ENCODE data around the gene NFIC.

Gene NFIC

DNA sequence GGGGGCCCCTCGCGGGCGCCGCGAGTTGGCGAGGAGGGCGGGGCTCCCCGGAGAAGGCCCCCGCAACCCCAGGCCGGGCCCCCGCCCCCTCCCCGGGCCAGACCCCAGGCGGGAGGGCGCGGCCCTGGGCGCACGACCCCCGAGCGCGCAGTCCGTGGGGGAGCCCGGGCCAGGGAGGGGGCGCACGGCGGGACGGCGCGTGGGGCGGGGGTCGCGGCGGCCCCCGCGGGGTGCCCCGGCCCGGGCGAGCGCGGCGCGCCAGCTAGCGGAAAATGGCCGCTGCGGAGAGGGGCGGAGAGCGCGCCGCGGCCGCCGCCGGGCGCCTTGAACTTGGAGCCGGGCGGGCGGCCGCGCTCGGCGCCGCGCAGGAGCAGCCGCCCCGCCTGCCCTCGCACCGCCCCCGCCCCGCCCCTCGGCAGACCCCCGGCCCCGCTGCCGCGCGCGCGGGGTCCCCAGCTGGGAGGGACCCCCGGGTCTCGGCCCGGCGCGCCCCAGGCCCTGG lies 6.4 kb upstream of the NFIC start:
- no CpG with 5 or more reads among the region's 81 CpGs for WGBS (ENCODE audit: insufficient coverage, insufficient read length)
- H3K27ac ChIP-seq (ENCODE audit: low read length): no peak overlapping the region
- H3K9me3 ChIP-seq (ENCODE audit: control insufficient read depth, insufficient read depth, low read length): no peaks in the 10 kb centered on the region
- H3K27me3 ChIP-seq (ENCODE audit: control insufficient read depth, insufficient read depth, low read length): peaks cover 74% of the 10 kb centered on the region
- peaks cover 4% of the 10 kb centered on the region; the same call in 1 of the 2 replicates for H3K4me1 ChIP-seq (ENCODE audit: control insufficient read depth, insufficient read depth, low read length)
- no peaks in the 10 kb centered on the region for H3K36me3 ChIP-seq (ENCODE audit: control insufficient read depth, insufficient read depth, low read length)
- peak overlapping the region; percentile 30; the same call in 1 of the 2 replicates for H3K4me3 ChIP-seq (ENCODE audit: low read length)
- no peak for DNase-seq (ENCODE audit: low read depth, low spot score)

GRCh38 chr19:3360421-3361383 lies 5.7 kb upstream of the NFIC start:
- WGBS (ENCODE audit: insufficient coverage, insufficient read length): no CpG with 5 or more reads among the region's 90 CpGs

GRCh38 chr19:3361384-3362216 lies 4.8 kb upstream of the NFIC start:
- no peak for DNase-seq (ENCODE audit: low read depth, low spot score)
- Histone ChIP-seq H3K36me3 (ENCODE audit: control insufficient read depth, insufficient read depth, low read length) (no peaks in the 10 kb centered on the region), H3K27ac (ENCODE audit: low read length) (no peak overlapping the region), H3K4me1 (ENCODE audit: control insufficient read depth, insufficient read depth, low read length) (peaks cover 6% of the 10 kb centered on the region; the same call in 1 of the 2 replicates), H3K4me3 (ENCODE audit: low read length) (no peak overlapping the region), H3K9me3 (ENCODE audit: control insufficient read depth, insufficient read depth, low read length) (no peaks in the 10 kb centered on the region), H3K27me3 (ENCODE audit: control insufficient read depth, insufficient read depth, low read length) (peaks cover 80% of the 10 kb centered on the region)
- WGBS (ENCODE audit: insufficient coverage, insufficient read length): no CpG with 5 or more reads among the region's 27 CpGs

More at GRCh38 chr19:3360421-3361383, 5.7 kb upstream of the NFIC start:
- DNase-seq (ENCODE audit: low read depth, low spot score): no peak
- no peak overlapping the region for H3K4me3 ChIP-seq (ENCODE audit: low read length)
- H3K27me3 ChIP-seq (ENCODE audit: control insufficient read depth, insufficient read depth, low read length): peaks cover 81% of the 10 kb centered on the region
- H3K4me1 ChIP-seq (ENCODE audit: control insufficient read depth, insufficient read depth, low read length): peaks cover 5% of the 10 kb centered on the region; the same call in 1 of the 2 replicates
- H3K27ac ChIP-seq (ENCODE audit: low read length): no peak overlapping the region
- H3K36me3 ChIP-seq (ENCODE audit: control insufficient read depth, insufficient read depth, low read length): no peaks in the 10 kb centered on the region
- no peaks in the 10 kb centered on the region for H3K9me3 ChIP-seq (ENCODE audit: control insufficient read depth, insufficient read depth, low read length)

GRCh38 chr19:3362217-3362906 lies 4.0 kb upstream of the NFIC start:
- no CpG with 5 or more reads among the region's 9 CpGs for WGBS (ENCODE audit: insufficient coverage, insufficient read length)
- H3K9me3 ChIP-seq (ENCODE audit: control insufficient read depth, insufficient read depth, low read length): no peaks in the 10 kb centered on the region

DNA sequence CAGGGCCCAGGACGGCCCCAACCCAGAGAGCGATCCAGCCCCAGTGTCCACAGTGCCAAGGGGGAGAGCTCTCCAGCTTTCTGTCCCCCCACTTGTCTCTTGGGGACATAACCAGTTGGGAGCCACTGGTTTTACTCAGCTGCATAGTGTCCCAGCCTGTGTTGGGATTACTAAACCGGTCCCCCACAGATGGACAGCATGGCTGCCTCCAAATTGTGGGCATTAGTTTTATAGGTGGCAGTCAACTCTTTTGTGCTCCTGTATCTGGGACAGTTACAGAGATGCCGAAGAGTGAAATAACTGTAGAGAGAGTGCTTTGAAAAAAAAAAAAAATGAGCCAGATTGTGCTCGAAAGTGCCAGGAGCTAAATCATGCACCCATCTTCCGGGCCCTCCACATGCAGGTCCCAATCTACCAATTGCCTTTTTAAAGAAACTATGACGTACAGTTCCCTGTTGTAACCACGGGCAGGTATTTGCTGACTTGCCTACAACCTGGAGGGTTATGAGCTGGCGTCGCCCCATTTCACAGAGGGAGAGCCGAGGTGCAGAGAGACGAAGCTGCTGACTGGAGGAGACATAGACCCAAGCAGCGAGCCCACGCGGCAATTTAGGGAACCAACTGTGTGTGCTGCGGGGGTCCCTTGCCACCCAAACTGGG lies 2.4 kb upstream of the NFIC start:
- no peaks in the 10 kb centered on the region for H3K36me3 ChIP-seq (ENCODE audit: control insufficient read depth, insufficient read depth, low read length)
- no CpG with 5 or more reads among the region's 16 CpGs for WGBS (ENCODE audit: insufficient coverage, insufficient read length)
- no peak for DNase-seq (ENCODE audit: low read depth, low spot score)
- no peak overlapping the region for H3K27ac ChIP-seq (ENCODE audit: low read length)
- H3K27me3 ChIP-seq (ENCODE audit: control insufficient read depth, insufficient read depth, low read length): peaks cover 77% of the 10 kb centered on the region
- no peak overlapping the region for H3K4me3 ChIP-seq (ENCODE audit: low read length)
- peaks cover 8% of the 10 kb centered on the region; the same call in 1 of the 2 replicates for H3K4me1 ChIP-seq (ENCODE audit: control insufficient read depth, insufficient read depth, low read length)
- no peaks in the 10 kb centered on the region for H3K9me3 ChIP-seq (ENCODE audit: control insufficient read depth, insufficient read depth, low read length)

More at GRCh38 chr19:3362217-3362906, 4.0 kb upstream of the NFIC start:
- H3K36me3 ChIP-seq (ENCODE audit: control insufficient read depth, insufficient read depth, low read length): no peaks in the 10 kb centered on the region
- H3K4me1 ChIP-seq (ENCODE audit: control insufficient read depth, insufficient read depth, low read length): peaks cover 6% of the 10 kb centered on the region; the same call in 1 of the 2 replicates
- no peak overlapping the region for H3K4me3 ChIP-seq (ENCODE audit: low read length)
- no peak for DNase-seq (ENCODE audit: low read depth, low spot score)
- peaks cover 75% of the 10 kb centered on the region for H3K27me3 ChIP-seq (ENCODE audit: control insufficient read depth, insufficient read depth, low read length)
- H3K27ac ChIP-seq (ENCODE audit: low read length): no peak overlapping the region

DNA sequence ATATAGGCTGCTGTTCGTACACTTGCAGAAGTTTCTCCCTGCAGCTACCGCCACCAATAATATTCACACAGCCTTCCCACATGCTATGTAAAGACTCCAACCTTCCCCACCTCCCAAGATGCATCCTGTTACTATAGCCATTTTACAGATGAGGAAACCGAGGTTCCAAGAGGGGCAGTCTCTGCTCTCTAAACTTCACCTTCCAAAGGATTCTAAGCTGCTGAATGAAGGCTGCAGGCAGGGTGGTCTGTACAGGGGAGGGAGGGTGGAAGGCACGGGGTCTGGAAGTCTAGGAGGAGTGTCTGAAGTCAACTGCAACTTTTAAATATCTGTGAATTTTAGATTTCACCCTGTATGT lies 1.9 kb upstream of the NFIC start:
- WGBS (ENCODE audit: insufficient coverage, insufficient read length): no CpG with 5 or more reads among the region's 4 CpGs
- Histone ChIP-seq H3K27ac (ENCODE audit: low read length) (no peak overlapping the region), H3K4me1 (ENCODE audit: control insufficient read depth, insufficient read depth, low read length) (peaks cover 8% of the 10 kb centered on the region; the same call in 1 of the 2 replicates), H3K9me3 (ENCODE audit: control insufficient read depth, insufficient read depth, low read length) (no peaks in the 10 kb centered on the region), H3K4me3 (ENCODE audit: low read length) (no peak overlapping the region), H3K36me3 (ENCODE audit: control insufficient read depth, insufficient read depth, low read length) (no peaks in the 10 kb centered on the region), H3K27me3 (ENCODE audit: control insufficient read depth, insufficient read depth, low read length) (peaks cover 80% of the 10 kb centered on the region)
- no peak for DNase-seq (ENCODE audit: low read depth, low spot score)

DNA sequence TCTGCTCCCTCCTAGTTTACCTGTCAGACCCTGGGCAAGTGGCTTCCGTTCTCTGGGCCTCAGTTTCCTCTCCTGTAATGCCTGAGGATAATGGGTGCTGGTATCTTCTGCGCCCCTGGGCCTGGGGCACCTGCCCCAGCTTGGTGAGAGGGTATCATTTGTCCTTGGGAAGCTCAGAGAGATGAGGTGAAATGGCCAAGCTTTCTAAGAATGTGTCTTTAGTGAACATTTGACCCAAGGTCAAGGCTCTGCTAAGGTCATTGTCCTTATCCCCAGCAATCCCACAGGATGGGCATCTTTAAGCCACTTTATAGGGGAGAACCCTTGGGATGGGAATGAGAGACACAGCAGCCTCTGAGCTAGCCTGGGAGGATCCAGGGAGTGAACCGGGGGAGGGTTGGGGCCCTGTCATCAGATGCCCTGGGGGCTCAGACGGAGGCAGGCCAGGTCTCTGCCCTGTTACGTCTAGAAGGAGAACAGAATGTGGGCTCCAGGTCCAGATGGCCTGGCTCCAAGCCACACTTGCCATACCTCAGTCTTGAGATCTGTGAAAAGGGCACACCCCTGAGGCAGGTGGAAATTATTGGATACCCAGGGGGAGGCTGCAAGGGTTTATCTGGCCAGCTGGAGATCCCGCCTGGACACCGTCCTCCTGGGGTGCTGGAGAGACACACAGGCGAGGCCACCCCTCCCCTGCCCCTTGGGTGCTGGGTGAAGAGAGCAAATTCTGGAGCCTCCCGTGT lies 1.1 kb upstream of the NFIC start:
- WGBS (ENCODE audit: insufficient coverage, insufficient read length): no CpG with 5 or more reads among the region's 9 CpGs
- H3K9me3 ChIP-seq (ENCODE audit: control insufficient read depth, insufficient read depth, low read length): no peaks in the 10 kb centered on the region
- H3K4me1 ChIP-seq (ENCODE audit: control insufficient read depth, insufficient read depth, low read length): peaks cover 8% of the 10 kb centered on the region; the same call in 1 of the 2 replicates
- no peak for DNase-seq (ENCODE audit: low read depth, low spot score)
- peaks cover 88% of the 10 kb centered on the region for H3K27me3 ChIP-seq (ENCODE audit: control insufficient read depth, insufficient read depth, low read length)
- H3K27ac ChIP-seq (ENCODE audit: low read length): no peak overlapping the region
- H3K4me3 ChIP-seq (ENCODE audit: low read length): no peak overlapping the region
- H3K36me3 ChIP-seq (ENCODE audit: control insufficient read depth, insufficient read depth, low read length): no peaks in the 10 kb centered on the region

- H3K27ac ChIP-seq (ENCODE audit: low read length): no peak overlapping the region
Observed at GRCh38 chr19:3366753-3367627, 607 bp downstream of the NFIC start.

More at GRCh38 chr19:3366753-3367627, 607 bp downstream of the NFIC start:
- WGBS (ENCODE audit: insufficient coverage, insufficient read length): no CpG with 5 or more reads among the region's 65 CpGs
- Histone ChIP-seq H3K4me1 (ENCODE audit: control insufficient read depth, insufficient read depth, low read length) (peaks cover 6% of the 10 kb centered on the region), H3K9me3 (ENCODE audit: control insufficient read depth, insufficient read depth, low read length) (no peaks in the 10 kb centered on the region), H3K27me3 (ENCODE audit: control insufficient read depth, insufficient read depth, low read length) (peaks cover 85% of the 10 kb centered on the region), H3K36me3 (ENCODE audit: control insufficient read depth, insufficient read depth, low read length) (no peaks in the 10 kb centered on the region), H3K4me3 (ENCODE audit: low read length) (peak overlapping the region; percentile 39; the same call in 1 of the 2 replicates)
- no peak for DNase-seq (ENCODE audit: low read depth, low spot score)
